GM03348 (cell line): Measurements from ENCODE around the gene ALOX12.
"Not testable (repeated sequence)": the region's sequence is repeated elsewhere in the genome, so short reads cannot be mapped to it uniquely, and the experiment has no call there.

Experiments
- DNase-seq: peaks from one replicate; pipeline ENCODE4 v3.0.0; 2012; ENCODE audit warnings: low spot score

The ALOX12 gene

GRCh38 chr17:7046127-7046724, 50.4 kb downstream of the ALOX12 start:
- no peak for DNase-seq

- not testable (repeated sequence) for DNase-seq
Measured at GRCh38 chr17:7046725-7047397, 51.0 kb downstream of the ALOX12 start.

GRCh38 chr17:7047566-7047965, 51.7 kb downstream of the ALOX12 start:
- no peak for DNase-seq

GRCh38 chr17:7048968-7049367, 53.1 kb downstream of the ALOX12 start:
- no peak for DNase-seq

GRCh38 chr17:7050583-7050982, 54.7 kb downstream of the ALOX12 start:
- not testable (repeated sequence) for DNase-seq

- DNase-seq: no peak
Measured at GRCh38 chr17:7056386-7056785, 60.5 kb downstream of the ALOX12 start.

GRCh38 chr17:7058831-7059447, 63.1 kb downstream of the ALOX12 start:
- no peak for DNase-seq
